Hepatocyte (in vitro differentiated cells): ENCODE results near the gene CECR2. TPM values are rescaled to one million over a fixed set of nuclear protein-coding genes. Genes with fewer than 3 reads are reported as not detected.

Experiments used
- DNase-seq: peaks from one replicate; pipeline ENCODE4 v3.0.0-alpha.2; 2016; ENCODE audit warnings: low spot score
- H2AFZ ChIP-seq: fragments of 200-600 bp; sonication (generic); 2 replicates; pipeline ENCODE4 v1.6.0; 2016; ENCODE audit warnings: antibody characterized with exemption, mild to moderate bottlenecking
- H3K27ac ChIP-seq: fragments of 200-600 bp; sonication (generic); 2 replicates; pipeline ENCODE4 v1.5.1; 2016; ENCODE audit warnings: mild to moderate bottlenecking
- H3K27me3 ChIP-seq: fragments of 200-600 bp; sonication (generic); 2 replicates; pipeline ENCODE4 v1.6.1; 2016
- H3K36me3 ChIP-seq: fragments of 200-600 bp; sonication (generic); replicated peaks from 2 replicates; pipeline ENCODE4 v1.5.1; 2016; ENCODE audit warnings: low read depth; ENCODE audit not compliant: insufficient read depth
- H3K4me1 ChIP-seq: fragments of 200-600 bp; sonication (generic); 2 replicates; pipeline ENCODE4 v1.5.1; 2016; ENCODE audit warnings: mild to moderate bottlenecking, moderate library complexity; ENCODE audit not compliant: insufficient read depth
- H3K4me2 ChIP-seq: fragments of 200-600 bp; sonication (generic); 2 replicates; pipeline ENCODE4 v1.6.0; 2016
- H3K4me3 ChIP-seq: fragments of 200-600 bp; sonication (generic); 2 replicates; pipeline ENCODE4 v1.5.1; 2016; ENCODE audit warnings: mild to moderate bottlenecking
- H3K79me2 ChIP-seq: fragments of 200-600 bp; sonication (generic); 2 replicates; pipeline ENCODE4 v1.6.0; 2017; ENCODE audit warnings: mild to moderate bottlenecking
- H3K9me2 ChIP-seq: fragments of 200-600 bp; sonication (generic); replicated peaks from 2 replicates; pipeline ENCODE4 v1.6.0; 2017; ENCODE audit warnings: mild to moderate bottlenecking; ENCODE audit not compliant: insufficient read depth
- H3K9me3 ChIP-seq: fragments of 200-600 bp; sonication (generic); 2 replicates; pipeline ENCODE4 v1.5.1; 2016; ENCODE audit warnings: low read depth, mild to moderate bottlenecking
- H4K20me1 ChIP-seq: fragments of 200-600 bp; sonication (generic); 2 replicates; pipeline ENCODE4 v1.6.0; 2016; ENCODE audit warnings: mild to moderate bottlenecking; ENCODE audit not compliant: insufficient read depth, poor library complexity, severe bottlenecking
- CTCF ChIP-seq: fragments of 200-600 bp; sonication (generic); IDR thresholded peaks from 2 replicates; pipeline ENCODE4 v1.5.1; 2016; ENCODE audit warnings: antibody characterized with exemption, mild to moderate bottlenecking; ENCODE audit not compliant: poor library complexity
- EZH2 ChIP-seq: fragments of 200-600 bp; sonication (generic); IDR thresholded peaks from 2 replicates; pipeline ENCODE4 v1.6.1; 2016; ENCODE audit warnings: antibody characterized with exemption, mild to moderate bottlenecking, borderline replicate concordance
- EZH2phosphoT487 ChIP-seq: fragments of 200-600 bp; sonication (generic); IDR thresholded peaks from one replicate; pipeline ENCODE4 v1.6.1; 2018; ENCODE audit warnings: antibody characterized with exemption, mild to moderate bottlenecking, low read depth, moderate library complexity; ENCODE audit not compliant: unreplicated experiment, severe bottlenecking
- WGBS: methylation state at CpG from one replicate; pipeline ENCODE4 v1.1.6; 2016; ENCODE audit warnings: low lambda C conversion rate; ENCODE audit errors: missing lambda C conversion rate; 5-methylcytosine and 5-hydroxymethylcytosine counted together
- polyA plus RNA-seq: library from polyadenylated mRNA; unstranded; fragments of >200 nt; fragmentation: Nextera tagmentation; extraction: Ambion mirVana; gene quantifications from 2 replicates; pipeline ENCODE4 v1.2.1, GENCODE V29; 2016
- total RNA-seq: library from RNA; depleted of rRNA; stranded (reverse); fragments of >200 nt; gene quantifications from 2 replicates; pipeline ENCODE4 v1.2.3, GENCODE V29; 2014

CECR2 gene
- total and polyA plus RNA-seq, 2 experiments from 2014 or later = 2.2 to 3.6 TPM

GRCh38 chr22:17429516-17429915 lies 60.3 kb downstream of the CECR2 start:
- Histone ChIP-seq H3K9me3 (no peaks in the 10 kb centered on the region), H3K4me1 (peaks cover 4% of the 10 kb centered on the region), H4K20me1 (no peaks in the 10 kb centered on the region), H3K36me3 (no peaks in the 10 kb centered on the region), H2AFZ (no peak overlapping the region), H3K27me3 (no peaks in the 10 kb centered on the region), H3K9me2 (no peaks in the 10 kb centered on the region), H3K79me2 (peaks cover 19% of the 10 kb centered on the region), H3K4me3 (no peak overlapping the region), H3K27ac (no peak overlapping the region), H3K4me2 (no peak overlapping the region)
- DNase-seq = no peak
- TF ChIP-seq EZH2 (no peak), CTCF (no peak), EZH2phosphoT487 (no peak)
- 81% methylated on average over 1 of the region's 1 CpG for WGBS

GRCh38 chr22:17430412-17430811 lies 61.2 kb downstream of the CECR2 start:
- DNase-seq = peak; percentile 23
- H4K20me1 ChIP-seq = no peaks in the 10 kb centered on the region
- no peak overlapping the region for H3K4me2 ChIP-seq
- no peaks in the 10 kb centered on the region for H3K9me3 ChIP-seq
- TF ChIP-seq EZH2 (no peak), EZH2phosphoT487 (no peak), CTCF (no peak)
- peaks cover 19% of the 10 kb centered on the region for H3K79me2 ChIP-seq
- H3K27ac ChIP-seq = peak overlapping the region; percentile 36
- no peak overlapping the region for H2AFZ ChIP-seq
- no peaks in the 10 kb centered on the region for H3K36me3 ChIP-seq
- H3K27me3 ChIP-seq = no peaks in the 10 kb centered on the region
- H3K4me1 ChIP-seq = peaks cover 4% of the 10 kb centered on the region
- H3K9me2 ChIP-seq = no peaks in the 10 kb centered on the region
- no peak overlapping the region for H3K4me3 ChIP-seq

GRCh38 chr22:17431179-17431578 lies 61.9 kb downstream of the CECR2 start:
- no peaks in the 10 kb centered on the region for H4K20me1 ChIP-seq
- H3K27me3 ChIP-seq = no peaks in the 10 kb centered on the region
- H3K79me2 ChIP-seq = peaks cover 23% of the 10 kb centered on the region
- H3K9me3 ChIP-seq = no peaks in the 10 kb centered on the region
- whole genome bisulfite sequencing = 68% methylated on average over 1 of the region's 1 CpG
- H3K9me2 ChIP-seq = no peaks in the 10 kb centered on the region
- DNase-seq = no peak
- H2AFZ ChIP-seq = no peak overlapping the region
- H3K27ac ChIP-seq = no peak overlapping the region
- no peak overlapping the region for H3K4me2 ChIP-seq
- TF ChIP-seq CTCF = no peak
- H3K4me1 ChIP-seq = peaks cover 4% of the 10 kb centered on the region
- no peak overlapping the region for H3K4me3 ChIP-seq
- H3K36me3 ChIP-seq = no peaks in the 10 kb centered on the region

GRCh38 chr22:17434856-17435255 lies 65.6 kb downstream of the CECR2 start:
- Histone ChIP-seq H3K27me3 (no peaks in the 10 kb centered on the region), H3K27ac (no peak overlapping the region), H3K79me2 (peaks cover 24% of the 10 kb centered on the region), H3K9me2 (no peaks in the 10 kb centered on the region), H3K36me3 (no peaks in the 10 kb centered on the region), H3K4me1 (peaks cover 17% of the 10 kb centered on the region), H3K9me3 (no peaks in the 10 kb centered on the region), H3K4me2 (no peak overlapping the region), H2AFZ (no peak overlapping the region), H4K20me1 (no peaks in the 10 kb centered on the region), H3K4me3 (no peak overlapping the region)
- no peak for DNase-seq
- TF ChIP-seq CTCF = no peak
- TF ChIP-seq EZH2 = no peak
- no peak for TF ChIP-seq EZH2phosphoT487
- 71% methylated on average over 3 of the region's 3 CpGs for WGBS
